K562 (cell line): ENCODE data around the gene MCRS1.

Experiments
- CTCF ChIP-seq, 3 experiments: IDR thresholded peaks in 2 of 3; conservative IDR thresholded peaks in 1 of 3; 2 replicates each; pipeline ENCODE4 v1.5.1; 2011 to 2012; ENCODE audit warnings: low read length in 3 of 3, mild to moderate bottlenecking in 3 of 3, control low read depth in 2 of 3, improper control_type of control experiment in 1 of 3, inconsistent platforms in 1 of 3, low read depth in 1 of 3, mixed read lengths in 1 of 3, moderate library complexity in 1 of 3; ENCODE audit not compliant: insufficient read depth in 2 of 3
- DPF2 ChIP-seq: fragments of 450-650 bp; IDR thresholded peaks from 2 replicates; pipeline ENCODE4 v1.6.1; 2016
- GATA2 ChIP-seq: sonication (generic); formaldehyde crosslinking; IDR thresholded peaks from 2 replicates; pipeline ENCODE4 v1.4.0; 2020; ENCODE audit warnings: mild to moderate bottlenecking, missing genetic modification reagents
- POLR2A ChIP-seq: fragments of 450-650 bp; conservative IDR thresholded peaks from 2 replicates; pipeline ENCODE4 v1.6.1; 2016
- RBFOX2 ChIP-seq: fragments of 200-400 bp; formaldehyde crosslinking; IDR thresholded peaks from 2 replicates; pipeline ENCODE4 v1.6.1; 2017; ENCODE audit warnings: low read depth, mild to moderate bottlenecking, low read length, moderate library complexity
- RCOR1 ChIP-seq, 2 experiments: IDR thresholded peaks; 2 replicates each; pipeline ENCODE4 v1.6.1; 2012; ENCODE audit warnings: low read depth in 2 of 2, low read length in 2 of 2, borderline replicate concordance in 1 of 2, improper control_type of control experiment in 1 of 2
- RERE ChIP-seq: sonication (generic); formaldehyde crosslinking; IDR thresholded peaks from 2 replicates; pipeline ENCODE4 v1.8.0; 2023; ENCODE audit warnings: missing genetic modification reagents, mild to moderate bottlenecking, borderline replicate concordance
- SMARCC2 ChIP-seq: fragments of 450-650 bp; IDR thresholded peaks from 2 replicates; pipeline ENCODE4 v1.6.1; 2017; ENCODE audit warnings: antibody characterized with exemption, moderate library complexity, mild to moderate bottlenecking, low read depth
- TAF15 ChIP-seq: fragments of 200-400 bp; formaldehyde crosslinking; IDR thresholded peaks from 2 replicates; pipeline ENCODE4 v1.6.1; 2017; ENCODE audit warnings: mild to moderate bottlenecking, low read depth, low read length, moderate library complexity
- ZBTB7A ChIP-seq: IDR thresholded peaks from 2 replicates; pipeline ENCODE4 v1.6.1; 2011; ENCODE audit warnings: low read depth, mild to moderate bottlenecking, low read length, moderate library complexity, borderline replicate concordance; ENCODE audit not compliant: control insufficient read depth
- ZBTB8A ChIP-seq: fragments of 450-650 bp; IDR thresholded peaks from 2 replicates; pipeline ENCODE4 v1.6.1; 2018; ENCODE audit warnings: mild to moderate bottlenecking, moderate library complexity; ENCODE audit not compliant: partially characterized antibody
- ZNF232 ChIP-seq: sonication (generic); formaldehyde crosslinking; IDR thresholded peaks from 2 replicates; pipeline ENCODE4 v1.8.0; 2022; ENCODE audit warnings: mild to moderate bottlenecking, missing genetic modification reagents

GRCh38 chr12:49534731-49535278, 33.1 kb downstream of the MCRS1 start:
- TF ChIP-seq SMARCC2 (no peak), DPF2 (no peak), ZBTB7A (no peak), RBFOX2 (no peak), ZNF232 (CRISPR knock-in tag) (no peak), GATA2 (CRISPR knock-in tag) (no peak), RCOR1 (IDR thresholded peaks at IDR 0.05; ENCODE audit: borderline replicate concordance in 1 of 2, low read depth in 2 of 2, low read length in 2 of 2) (no peak), CTCF (IDR thresholded peaks at IDR 0.05 in 2 of 3, conservative IDR thresholded peaks at IDR 0.05 in 1 of 3; ENCODE audit: insufficient read depth in 2 of 3, low read depth in 1 of 3, low read length in 3 of 3) (no peak), RERE (CRISPR knock-in tag) (no peak), POLR2A (no peak), ZBTB8A (no peak), TAF15 (no peak)
